ENCODE measurements around the gene GBX1.

The GBX1 gene

DNA sequence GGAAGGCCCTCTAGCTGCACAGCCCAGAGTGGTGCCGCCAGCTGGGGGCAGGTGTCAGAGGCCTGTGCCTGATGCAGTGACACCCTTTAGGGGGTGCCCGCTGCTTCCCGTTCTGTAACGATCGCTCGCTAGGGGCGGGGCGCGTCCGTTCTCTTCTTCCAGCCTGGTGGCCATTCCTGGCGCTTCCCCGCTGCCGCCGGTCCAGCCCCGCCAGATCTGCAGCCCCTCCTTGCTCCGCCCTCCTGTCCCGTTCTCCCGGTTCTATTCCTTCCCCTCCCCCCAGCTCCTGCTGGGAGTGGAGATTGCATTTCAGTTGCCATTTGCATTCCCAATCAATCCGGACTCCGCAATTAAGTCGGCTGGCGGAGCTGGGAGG is 42.0 kb downstream of the GBX1 start:
- no peak for DNase-seq

- DNase-seq = no peak
Observed at GRCh38 chr7:151124899-151125399, 42.5 kb downstream of the GBX1 start.

DNA sequence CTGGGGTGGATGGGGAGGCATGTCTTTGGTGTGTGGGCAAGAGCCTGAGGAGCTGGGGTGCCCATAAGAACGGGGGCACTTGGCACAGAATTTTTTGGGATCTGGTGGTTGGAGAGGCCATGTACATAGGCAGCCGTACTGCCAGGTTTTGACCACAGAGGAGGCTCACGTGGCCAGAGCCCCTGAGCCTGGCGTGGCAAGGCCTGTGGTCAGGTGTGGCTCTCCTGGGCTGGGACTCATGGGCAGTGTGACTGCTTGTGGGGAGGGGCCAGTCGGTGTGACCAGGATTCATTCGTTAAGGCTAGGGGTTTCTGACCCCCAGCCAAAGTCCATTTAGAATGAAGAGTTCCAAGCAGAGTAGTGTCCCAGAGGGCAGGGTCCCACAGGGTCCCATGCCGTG is 43.0 kb downstream of the GBX1 start:
- no peak for DNase-seq

GRCh38 chr7:151123822-151124464 is 43.6 kb downstream of the GBX1 start:
- DNase-seq = peak; percentile 66 to 73 (median 68)

DNA sequence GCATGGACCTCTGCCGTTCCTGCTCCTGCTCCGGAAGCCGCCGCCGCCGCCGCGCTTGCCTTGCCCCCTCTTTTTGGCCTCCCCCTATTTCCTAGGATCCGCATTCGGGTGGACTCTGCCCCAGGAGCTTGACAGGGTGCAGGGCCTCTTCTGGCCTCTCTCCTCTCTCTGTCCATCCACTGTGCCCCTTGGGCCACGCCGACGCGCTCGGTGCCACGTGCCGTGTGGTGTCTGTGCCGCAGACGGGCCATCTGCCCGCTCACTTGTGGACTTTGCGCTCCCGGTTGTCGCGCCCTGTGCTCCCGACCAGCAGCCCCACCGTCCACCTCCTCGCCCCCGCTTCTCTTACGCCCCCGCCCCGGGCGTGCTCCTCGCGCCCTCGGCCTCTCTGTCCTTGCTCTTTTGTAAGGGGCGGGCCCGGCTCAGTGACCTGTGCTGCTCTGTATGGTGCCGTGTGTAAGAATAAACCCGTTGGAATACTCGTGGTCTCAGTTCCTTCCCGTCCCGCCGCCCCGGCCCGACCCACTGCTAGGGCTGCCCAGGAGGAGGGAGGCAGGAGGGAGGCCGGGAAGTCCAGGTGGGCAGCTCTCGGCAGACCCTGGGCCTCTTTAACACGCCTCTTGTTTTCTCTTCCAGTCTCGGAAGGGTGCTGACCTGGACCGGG is 44.2 kb downstream of the GBX1 start:
- no peak for DNase-seq

GRCh38 chr7:151122796-151123157 is 44.7 kb downstream of the GBX1 start:
- DNase-seq = no peak

DNA sequence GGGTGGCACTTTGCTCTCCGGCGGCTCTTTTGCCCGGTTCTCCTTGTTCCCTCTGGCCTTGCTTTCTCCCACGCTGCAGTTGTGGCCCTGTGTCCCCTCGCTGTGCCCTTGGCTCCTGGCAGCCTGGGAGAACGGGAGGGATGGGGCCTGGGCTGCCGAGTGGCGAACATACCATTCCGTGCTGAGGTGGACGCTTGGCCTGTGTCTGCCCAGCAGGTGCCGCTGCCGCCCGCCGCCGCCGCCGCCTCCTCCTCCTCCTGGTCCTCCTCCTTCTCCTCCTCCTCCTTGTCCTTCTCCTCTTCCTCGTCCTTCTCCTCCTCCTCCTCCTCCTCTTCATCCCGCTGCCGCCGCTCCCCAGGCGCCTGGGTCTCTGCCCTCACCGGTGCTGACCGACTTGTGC is 45.2 kb downstream of the GBX1 start:
- DNase-seq = no peak

DNA sequence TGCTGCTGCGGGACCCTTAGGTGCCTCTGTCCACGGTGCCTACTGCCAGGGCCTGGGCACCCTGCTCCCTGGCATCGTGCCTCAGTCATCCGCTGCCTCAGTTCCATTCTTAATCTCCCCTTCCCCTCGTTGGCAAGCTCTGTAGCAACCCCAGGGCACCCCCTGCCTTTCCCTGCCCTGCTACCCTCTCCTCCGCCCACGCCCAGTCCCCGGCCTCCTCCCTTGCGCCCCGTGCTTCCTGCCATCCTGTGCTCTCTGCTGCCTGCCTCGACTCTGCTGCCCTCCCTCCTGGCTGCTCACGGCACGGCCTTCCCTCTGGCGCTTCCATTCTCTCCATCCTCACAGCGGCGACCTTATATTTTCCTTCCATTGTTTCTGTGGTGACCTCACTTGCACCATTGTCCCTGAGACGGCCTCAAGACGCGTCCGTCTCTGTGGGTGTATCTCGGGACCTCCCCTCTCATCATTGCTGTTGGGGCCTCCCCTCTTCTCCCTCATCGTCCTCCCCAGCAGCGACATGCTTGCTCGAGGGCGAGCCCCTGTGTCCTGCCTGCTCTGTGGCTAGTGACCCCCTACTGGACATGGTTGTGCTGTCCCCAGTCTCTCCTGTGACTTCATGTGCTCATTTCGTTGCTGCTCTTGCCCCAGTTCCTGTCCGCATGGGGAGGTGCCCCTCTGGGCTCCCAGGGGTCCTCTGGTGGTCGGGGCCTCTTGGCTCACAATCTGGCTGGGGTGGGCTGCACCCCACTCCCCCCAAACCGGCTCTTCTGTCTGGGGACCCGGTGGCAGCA is 45.9 kb downstream of the GBX1 start:
- DNase-seq = no peak

DNA sequence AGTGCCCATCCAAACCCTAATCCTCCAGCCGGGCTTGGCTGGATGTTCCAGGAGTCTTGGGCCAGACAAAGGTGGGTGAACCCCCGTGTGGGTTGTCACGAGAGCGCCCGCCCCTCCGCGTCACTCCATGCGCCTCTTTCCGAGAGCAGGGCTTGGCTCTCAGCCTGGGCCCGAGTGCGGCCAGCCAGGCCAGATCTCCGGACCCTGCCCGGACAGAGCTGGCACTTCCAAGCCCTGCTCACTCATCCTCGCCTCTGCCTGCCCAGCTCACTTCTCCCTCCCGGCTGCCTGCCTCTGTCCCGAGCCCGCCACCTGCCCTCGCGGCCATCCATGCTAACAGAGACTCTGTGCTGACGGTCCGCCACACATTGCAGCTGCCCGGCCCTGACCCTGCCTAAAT is 46.6 kb downstream of the GBX1 start:
- DNase-seq = no peak

DNA sequence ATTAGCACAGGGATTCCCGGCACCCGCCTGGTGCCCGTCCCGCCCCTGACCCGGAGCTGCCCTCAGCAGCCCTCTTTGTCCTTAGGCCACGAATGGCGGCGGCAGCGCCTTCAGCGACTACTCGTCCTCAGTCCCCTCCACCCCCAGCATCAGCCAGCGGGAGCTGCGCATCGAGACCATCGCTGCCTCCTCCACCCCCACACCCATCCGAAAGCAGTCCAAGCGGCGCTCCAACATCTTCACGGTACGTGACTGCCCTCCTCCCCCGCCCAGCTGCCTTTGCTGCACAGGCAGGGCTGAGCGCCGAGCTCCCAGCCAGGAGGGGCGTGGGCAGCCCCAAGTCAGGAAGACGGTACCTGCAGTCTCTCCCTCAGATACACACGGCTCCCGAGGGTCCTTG is 47.6 kb downstream of the GBX1 start:
- no peak for DNase-seq

DNA sequence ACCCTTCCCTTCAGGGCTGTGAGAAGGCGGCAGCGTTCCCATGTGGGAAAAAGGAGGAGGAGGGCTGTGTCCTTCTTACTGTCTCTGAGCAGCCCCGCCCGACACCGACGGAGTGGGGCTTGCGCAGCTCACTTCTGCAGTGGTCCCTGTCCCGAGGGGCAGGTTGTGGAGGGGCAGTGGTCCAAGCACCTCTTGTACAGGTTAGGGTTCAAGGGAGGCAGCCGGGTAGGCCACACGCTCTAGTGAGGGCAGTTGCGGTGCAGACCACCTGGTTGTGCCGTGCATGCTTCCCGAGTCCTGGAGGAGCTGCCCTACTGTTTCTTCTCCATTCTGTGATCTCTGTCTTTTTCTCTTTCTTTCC is 48.5 kb downstream of the GBX1 start:
- no peak for DNase-seq

DNA sequence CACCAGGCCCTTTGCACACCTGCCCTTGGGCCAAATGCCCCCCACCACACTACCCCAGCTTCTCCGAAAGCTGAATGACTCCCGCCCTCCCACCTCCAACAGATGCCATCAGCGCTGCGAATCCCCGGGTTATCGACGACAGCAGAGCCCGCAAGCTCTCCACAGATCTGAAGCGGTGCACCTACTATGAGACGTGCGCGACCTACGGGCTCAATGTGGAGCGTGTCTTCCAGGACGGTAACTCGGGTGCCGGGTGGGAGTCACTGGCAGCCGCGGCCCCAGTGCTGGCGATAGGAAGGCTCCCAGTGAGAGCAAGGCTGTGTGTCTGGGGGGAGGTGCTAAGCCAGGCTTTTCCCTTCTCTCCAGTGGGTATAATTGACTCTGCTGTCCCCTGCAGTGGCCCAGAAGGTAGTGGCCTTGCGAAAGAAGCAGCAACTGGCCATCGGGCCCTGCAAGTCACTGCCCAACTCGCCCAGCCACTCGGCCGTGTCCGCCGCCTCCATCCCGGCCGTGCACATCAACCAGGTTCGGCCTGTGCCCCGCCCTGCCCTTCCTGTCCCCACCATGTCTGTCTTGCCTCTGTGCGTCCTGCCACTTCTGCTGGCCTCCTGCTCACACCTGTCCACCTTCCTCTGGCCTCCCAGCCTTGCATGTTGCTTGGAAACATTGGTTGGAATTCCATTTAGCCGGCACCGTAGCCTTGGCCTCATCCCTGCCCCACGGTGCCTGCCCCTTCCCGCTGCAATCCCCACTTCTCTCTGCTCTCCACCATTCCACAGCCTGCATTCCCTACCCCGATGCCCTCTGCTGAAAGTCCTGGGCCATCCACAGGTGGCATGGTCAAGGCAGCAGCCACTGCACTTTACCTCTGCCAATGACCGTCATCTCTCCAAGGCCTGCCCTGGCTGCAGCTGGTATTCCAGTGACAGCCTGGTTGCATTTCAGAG is 49.1 kb downstream of the GBX1 start:
- no peak for DNase-seq

DNA sequence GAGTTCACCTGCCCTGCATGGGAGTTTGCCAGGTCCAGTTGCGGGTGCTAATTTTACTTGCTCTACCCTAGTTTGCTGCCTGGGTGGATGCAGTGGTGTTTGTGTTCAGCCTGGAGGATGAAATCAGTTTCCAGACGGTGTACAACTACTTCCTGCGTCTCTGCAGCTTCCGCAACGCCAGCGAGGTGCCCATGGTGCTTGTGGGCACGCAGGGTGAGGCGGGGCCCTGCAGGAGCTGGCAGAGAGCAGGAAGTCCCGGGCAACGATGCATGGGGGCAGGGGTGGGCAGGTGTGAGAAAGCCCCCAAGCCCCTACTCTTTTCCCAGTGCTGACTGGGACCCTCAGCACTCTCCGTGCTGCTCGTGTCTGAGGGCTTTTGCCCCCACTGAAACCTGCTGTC is 49.9 kb downstream of the GBX1 start:
- DNase-seq = peak in 1 of 4 experiments; percentile 24

DNA sequence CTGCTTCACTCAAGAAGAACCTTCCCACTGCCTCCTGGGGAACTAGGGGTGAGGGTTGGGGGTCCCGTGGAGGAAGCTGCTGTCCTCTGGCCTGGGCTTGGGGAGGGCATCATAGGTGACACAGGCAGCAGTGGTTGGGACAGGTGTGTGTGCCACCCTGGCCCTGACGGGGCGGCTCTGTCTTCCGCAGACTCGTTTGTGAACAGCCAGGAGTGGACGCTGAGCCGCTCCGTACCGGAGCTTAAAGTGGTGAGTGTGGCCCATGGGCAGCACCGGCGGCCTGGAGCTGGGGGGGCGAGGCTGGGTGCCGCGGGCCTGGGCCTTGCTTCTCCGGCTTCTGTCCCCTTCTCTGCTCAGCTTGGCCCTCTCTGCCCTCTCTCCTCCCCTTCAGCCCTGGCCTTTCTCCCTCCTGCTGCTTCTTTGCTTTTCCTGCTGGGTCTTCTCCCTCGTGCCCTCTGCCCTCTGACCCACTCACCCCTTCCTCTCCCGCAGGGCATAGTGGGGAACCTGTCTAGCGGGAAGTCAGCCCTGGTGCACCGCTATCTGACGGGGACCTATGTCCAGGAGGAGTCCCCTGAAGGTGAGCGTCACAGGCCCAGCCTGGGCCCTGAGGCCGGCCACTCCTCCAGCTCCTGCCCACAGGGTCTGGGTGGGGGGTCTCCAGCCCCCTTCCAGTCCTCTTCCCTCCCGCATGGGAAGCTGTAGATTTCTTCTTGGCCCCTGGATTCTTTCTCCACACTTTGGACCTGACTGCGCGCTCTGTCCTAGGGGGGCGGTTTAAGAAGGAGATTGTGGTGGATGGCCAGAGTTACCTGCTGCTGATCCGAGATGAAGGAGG is 50.7 kb downstream of the GBX1 start:
- DNase-seq = no peak

- no peak for DNase-seq
Observed at GRCh38 chr7:151115836-151116418, 51.6 kb downstream of the GBX1 start.

DNA sequence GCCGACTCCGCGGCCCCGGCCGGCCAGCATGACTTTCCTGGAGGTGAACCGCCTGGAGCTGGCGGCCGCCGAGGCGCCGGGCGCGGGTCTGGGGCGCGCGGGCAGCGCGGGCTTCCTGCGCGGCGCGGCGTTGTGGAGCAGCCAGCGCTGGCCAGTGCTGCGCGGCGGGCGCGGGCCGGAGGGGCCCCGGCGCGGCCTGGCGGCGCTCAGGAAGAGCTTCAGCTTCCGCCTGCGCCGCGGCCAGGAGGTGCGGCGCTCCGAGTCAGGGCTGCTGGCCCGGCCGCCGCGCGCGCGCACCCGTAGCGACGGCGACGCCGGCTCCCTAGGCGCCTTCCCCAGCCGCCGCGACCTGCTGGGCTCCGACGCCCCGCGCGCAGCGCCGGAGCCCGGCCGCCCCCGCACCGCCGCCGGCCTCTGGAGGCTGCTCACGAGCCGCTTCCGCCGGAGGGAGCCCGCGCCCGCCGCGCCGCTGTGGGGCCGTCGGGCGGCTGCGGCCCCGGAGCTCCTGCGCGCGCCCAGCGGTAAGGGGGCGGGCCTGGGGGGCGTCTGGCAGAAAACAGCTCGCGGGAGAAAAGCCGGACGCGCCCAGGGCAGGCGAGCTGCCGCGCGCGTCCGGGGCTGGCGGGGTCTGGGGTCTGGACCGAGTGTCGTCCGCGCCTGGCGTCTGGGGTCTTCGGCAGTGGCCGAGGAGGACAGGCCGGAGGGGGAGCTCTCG is 52.2 kb downstream of the GBX1 start:
- no peak for DNase-seq

GRCh38 chr7:151114151-151115090 is 53.1 kb downstream of the GBX1 start:
- no peak for DNase-seq

- no peak for DNase-seq
Observed at GRCh38 chr7:151113344-151114150, 53.9 kb downstream of the GBX1 start.

All from activated CD4-positive, CD25-positive, alpha-beta regulatory T cell (primary cell).